Ureter (tissue), 1 donor: ENCODE measurements around the gene DEFB121. TPM values are rescaled to one million over a fixed set of nuclear protein-coding genes. Genes with fewer than 3 reads are reported as not detected.

Experiments used
- DNase-seq: peaks from one replicate; pipeline ENCODE4 v3.0.0-alpha.2; 2020; ENCODE audit warnings: low spot score
- total RNA-seq: library from RNA; stranded (reverse); gene quantifications from one replicate; pipeline ENCODE4 v1.2.4, GENCODE V29; 2023
- donor health status: DM: yes; HTN: yes; CAD: no.

The DEFB121 gene
- total RNA-seq, 1 donor from 2014 or later, result not detected

- no peak for DNase-seq
These were observed 42.7 kb downstream of the DEFB121 start for GRCh38 chr20:31363295-31363694.

GRCh38 chr20:31355981-31356380 is 50.0 kb downstream of the DEFB121 start:
- DNase-seq, result no peak

Other genes with a start within 250 kb of the DEFB121 start
- gene DEFB115, start 148.6 kb downstream of the DEFB121 start, total RNA-seq, result not detected
- gene DEFB116, start 97.6 kb downstream of the DEFB121 start, total RNA-seq, result not detected
- gene DEFB118, start 37.6 kb downstream of the DEFB121 start, total RNA-seq, result not detected
- gene DEFB119, start 15.6 kb downstream of the DEFB121 start, total RNA-seq, result not detected
- not detected for gene DEFB123, start 34.4 kb upstream of the DEFB121 start, total RNA-seq
- gene DEFB124, start 68.9 kb upstream of the DEFB121 start, total RNA-seq, result 3.3 TPM
- 8.6 TPM for gene REM1, start 69.1 kb upstream of the DEFB121 start, total RNA-seq
- 176 TPM for gene HM13, start 108.2 kb upstream of the DEFB121 start, total RNA-seq
- 367 TPM for gene ID1, start 199.1 kb upstream of the DEFB121 start, total RNA-seq
- gene COX4I2, start 231.7 kb upstream of the DEFB121 start, total RNA-seq, result 4.0 TPM